NCI-H1048 (cell line): ENCODE results near the gene AARS2.

Experiments used
- DNase-seq: peaks from one replicate; lab custom pipeline; 2025; lab: John Stamatoyannopoulos, UW

Gene AARS2

DNA sequence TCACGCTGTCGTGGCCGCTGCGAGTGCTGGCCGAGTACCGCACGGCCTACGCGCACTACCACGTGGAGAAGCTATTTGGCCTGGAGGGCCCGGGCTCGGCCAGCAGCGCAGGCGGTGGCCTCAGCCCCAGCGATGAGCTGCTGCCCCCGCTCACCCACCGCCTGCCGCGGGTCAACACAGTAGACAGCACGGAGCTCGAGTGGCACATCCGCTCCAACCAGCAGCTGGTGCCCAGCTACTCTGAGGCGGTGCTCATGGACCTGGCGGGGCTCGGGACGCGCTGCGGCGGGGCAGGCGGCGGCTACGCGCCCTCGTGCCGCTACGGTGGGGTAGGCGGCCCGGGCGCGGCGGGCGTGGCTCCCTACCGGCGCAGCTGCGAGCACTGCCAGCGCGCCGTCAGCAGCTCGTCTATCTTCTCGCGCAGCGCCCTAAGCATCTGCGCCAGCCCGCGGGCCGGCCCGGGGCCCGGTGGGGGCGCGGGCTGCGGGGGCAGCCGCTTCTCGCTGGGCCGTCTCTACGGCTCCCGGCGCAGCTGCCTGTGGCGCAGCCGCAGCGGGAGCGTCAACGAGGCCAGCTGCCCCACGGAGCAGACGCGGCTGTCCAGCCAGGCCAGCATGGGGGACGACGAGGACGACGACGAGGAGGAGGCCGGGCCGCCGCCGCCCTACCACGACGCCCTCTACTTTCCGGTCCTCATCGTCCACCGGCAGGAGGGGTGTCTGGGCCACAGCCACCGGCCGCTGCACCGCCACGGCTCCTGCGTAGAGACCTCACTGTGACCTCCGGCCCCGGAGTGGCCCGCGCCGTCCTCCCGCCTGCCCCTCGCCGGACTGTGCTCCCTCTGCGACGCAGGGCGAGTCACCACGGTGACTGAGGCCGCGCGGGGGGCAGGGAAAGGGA lies 37.1 kb downstream of the AARS2 start:
- no peak for DNase-seq

DNA sequence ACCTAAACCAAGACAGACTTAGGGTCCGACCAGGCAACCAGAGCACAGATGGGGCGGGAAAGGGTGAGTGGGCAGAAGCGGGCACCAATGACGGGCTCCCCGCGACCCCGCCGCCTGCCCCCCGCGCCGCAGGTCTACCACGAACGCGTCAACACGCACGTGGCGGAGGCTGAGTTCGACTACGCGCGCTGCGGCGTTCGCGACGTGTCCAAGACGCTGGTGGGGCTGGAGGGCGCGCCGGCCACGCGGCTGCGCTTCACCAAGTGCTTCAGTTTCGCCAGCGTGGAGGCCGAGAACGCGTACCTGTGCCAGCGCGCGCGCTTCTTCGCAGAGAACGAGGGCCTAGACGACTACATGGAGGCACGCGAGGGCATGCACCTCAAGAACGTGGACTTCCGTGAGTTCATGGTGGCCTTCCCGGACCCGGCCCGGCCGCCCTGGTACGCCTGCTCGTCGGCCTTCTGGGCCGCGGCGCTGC lies 37.8 kb downstream of the AARS2 start:
- DNase-seq: no peak

DNA sequence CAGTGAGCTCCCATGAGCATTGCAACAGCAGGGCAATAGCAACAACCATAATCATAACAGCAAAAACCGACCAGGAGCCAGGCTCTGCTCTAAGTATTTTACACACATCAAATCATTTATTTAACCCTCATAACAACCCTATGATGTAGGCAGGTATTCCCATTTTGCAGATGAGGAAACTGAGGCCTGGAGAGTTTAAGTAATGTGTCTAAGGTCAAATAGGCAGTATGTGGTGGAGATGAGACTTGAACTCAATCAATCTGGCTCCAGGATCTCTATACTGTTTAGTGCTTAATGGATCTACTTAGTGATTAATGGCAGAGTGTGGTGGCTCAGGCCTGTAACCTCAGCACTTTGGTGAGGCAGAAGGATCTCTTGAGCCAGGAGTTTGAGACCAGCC lies 39.5 kb downstream of the AARS2 start:
- no peak for DNase-seq

DNA sequence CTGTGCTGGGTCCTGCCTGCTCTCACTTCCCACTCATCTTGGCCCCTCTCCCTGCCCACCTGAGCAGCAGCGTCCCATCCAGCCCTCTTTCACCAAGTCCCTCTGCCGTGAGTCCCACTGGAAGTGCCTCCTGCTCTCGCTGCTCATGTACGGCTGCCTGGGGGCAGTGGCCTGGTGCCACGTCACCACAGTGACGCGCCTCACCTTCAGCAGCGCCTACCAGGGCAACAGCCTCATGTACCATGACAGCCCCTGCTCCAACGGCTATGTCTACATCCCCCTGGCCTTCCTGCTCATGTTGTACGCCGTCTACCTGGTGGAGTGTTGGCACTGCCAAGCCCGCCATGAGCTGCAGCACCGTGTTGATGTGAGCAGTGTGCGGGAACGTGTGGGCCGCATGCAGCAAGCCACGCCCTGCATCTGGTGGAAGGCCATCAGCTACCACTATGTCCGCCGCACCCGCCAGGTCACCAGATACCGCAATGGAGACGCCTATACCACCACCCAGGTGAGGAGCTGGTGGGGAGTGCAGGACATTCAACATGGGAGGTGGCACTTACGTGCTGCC lies 40.1 kb downstream of the AARS2 start:
- DNase-seq: no peak

DNA sequence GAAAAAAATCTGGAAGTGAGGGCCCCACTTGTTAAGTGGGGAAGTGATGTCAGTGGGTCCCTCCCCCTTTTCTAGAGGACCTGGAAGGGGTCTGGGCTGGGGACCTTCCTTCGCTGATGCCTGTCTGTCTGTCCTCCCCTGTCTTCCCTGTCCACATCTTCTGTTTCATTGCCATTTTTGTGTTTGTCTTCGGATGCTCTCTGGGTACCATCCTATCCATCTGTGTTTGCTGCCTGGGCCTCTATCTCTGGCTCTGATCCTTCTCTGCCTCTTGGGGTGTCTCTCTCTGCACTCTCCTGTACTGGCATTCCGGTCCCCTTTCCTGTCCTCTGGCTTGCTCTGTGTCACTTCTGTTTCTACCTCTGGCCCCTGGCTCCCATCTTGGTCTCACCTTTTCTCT lies 40.6 kb downstream of the AARS2 start:
- no peak for DNase-seq

DNA sequence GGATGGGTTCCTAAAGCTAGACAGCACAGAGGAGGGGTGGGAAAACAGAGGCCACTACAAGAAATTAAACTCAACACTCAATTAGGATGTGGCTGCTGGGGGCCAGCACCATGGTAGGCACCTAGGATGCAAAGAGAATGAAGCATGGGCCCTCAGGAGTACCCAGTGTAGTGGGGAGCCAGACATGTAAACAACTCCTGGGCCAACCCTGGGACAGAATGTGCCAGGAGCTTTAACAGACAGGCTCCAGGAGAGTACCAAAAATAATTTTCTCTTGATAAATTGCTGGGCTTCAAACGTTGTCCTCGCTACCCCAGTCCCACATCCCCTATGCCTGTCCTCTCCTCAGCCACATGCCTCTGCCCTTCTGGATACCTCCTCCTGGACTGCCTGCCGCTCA lies 41.2 kb downstream of the AARS2 start:
- no peak for DNase-seq

DNA sequence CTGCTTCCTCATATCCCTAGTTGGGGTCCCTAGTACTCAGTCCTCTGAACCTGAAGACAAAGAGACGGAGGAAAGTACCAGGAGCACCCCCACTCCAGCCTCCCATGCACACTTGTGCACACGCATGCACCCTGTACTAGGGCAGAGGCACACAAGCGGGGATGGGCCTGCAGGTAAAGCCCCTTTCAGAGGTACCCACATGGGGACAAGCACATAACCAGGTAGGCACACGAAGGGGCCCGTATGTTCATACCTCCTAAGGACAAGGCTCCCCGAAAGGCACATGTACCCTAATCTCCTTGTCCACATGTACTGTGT lies 41.8 kb downstream of the AARS2 start:
- no peak for DNase-seq

DNA sequence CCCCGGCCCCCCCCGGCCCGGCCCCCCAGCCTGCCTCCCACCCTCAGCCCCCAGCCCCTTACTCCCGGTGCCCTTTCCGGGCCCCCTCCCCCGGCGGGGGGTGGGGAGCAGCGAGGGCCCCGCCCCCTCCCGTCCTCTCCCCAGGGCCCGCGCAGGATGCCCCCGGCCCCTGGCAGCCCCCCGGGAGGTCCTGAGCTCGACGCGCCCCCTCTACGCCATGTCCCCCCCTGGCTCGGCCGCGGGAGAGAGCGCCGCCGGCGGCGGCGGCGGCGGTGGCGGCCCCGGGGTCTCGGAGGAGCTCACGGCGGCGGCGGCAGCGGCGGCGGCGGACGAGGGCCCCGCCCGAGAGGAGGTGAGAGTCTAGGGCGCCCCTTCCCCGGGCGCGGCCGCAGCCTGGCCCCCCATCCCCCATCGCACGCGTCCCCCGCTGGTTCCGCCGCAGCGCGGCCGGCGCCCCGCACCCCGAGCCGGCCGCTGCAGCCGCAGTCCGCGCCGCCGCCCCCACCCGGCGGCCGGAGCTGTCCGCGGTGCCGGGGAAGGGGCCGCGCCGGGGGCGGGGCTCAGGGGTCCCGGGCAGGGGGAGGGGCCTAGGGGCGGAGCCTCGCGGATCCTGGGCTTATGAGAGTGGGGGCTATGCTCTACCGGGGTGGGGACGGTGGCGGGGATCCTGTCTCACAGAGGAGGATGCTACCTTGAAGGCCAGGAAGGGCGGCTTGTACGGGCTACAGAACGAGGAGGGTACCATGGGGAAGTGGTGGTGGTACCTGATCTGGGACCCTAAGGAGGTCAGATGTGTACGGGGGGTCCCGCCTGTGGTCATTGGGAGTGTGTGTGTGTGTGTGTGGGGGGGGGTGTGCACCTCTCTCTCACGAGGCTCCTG lies 42.4 kb downstream of the AARS2 start:
- DNase-seq: no peak

DNA sequence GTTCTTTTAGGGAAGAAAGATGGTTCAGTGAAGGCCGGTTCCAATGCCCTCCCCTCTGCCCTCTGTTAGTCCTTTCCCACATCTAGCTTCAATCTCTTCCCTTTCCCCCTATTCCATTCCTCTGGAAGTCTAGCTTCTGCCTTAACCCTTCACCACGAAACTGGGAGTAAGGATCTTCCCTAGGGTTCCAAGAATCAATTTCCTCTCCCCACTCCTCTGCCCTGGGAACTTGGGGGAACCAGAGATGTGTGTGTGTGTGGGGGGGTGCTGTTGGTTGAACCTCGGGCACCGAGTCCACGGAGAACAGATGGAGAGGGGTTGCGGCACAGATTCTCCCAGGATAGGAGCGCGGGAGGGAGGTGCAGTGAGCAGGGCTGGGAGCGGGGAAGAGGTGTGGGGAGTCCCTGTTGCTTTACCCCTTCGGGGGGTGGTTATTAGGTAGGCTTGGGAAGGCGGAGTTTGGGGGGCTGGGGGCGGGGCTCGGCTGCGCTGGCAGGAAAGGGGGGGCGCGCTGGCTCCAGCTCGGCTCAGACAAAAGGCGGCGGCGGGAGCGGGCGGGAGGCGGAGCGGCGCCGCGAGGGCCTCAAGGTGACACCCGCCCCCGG lies 43.1 kb downstream of the AARS2 start, which contains the start of gene TMEM151B:
Gene TMEM151B, plus strand, starts transcription at position 530 of the 605 bp plus-strand sequence. CDS start 293 bp downstream, outside the sequence.
- DNase-seq: no peak

DNA sequence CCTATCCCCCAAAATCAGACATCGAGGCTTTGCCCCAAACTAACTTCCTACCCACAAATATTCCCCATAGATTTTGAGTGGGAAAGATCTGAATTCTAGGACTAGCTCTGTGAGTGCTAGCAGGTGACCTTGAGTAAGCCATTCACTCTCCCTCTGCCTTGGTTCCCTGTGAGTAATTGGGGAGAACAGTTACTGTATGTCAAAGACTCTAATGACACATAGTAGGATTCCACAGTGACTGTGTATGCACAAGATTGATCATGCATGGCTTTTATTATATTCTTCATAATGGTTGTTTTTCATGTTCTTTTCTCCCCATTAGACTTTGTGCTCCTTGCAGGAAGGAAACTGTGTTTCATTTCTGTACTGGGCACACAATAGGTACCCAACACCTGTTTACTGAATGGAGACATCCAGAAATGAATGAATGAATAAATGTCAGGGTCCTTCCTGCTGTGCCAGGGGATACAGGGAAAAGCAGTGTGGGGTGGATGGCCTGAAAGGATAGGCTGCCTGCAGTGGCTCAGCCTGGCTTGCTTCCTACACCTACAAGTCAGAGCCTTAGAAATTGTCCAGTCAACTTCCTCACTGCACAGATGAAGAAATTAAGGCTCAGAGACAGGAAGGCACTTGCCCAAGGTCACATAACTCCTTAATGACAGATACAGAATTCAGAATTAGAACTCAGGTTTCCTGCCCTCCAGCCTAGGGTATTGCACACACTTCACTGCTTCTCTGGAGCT lies 43.8 kb downstream of the AARS2 start:
- no peak for DNase-seq

DNA sequence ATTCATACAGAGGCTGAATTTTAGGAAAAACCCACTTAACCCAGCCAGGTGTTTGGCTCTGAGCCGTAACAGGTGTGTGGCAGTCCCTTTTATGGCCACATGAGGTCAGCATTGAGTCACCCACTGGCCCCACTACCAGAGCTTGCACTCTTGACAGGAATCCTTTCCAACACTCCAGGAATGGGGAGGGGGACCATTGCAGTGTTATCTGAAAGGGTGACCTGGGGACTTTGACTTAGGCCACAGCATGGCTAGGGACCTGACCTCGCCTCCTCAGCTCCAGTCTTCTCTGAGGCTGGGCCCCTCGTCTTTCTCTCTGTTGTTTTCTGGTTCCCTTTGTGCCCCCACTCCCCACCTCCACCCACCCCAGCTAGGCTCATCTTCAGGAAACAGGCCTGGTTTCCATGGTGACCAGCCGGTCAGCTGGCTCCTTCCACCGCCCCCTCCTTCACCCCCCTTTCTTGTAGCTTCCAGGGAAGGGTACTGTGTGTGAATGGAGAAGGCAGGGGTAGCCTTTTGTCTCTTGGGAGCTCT lies 45.0 kb downstream of the AARS2 start:
- no peak for DNase-seq

DNA sequence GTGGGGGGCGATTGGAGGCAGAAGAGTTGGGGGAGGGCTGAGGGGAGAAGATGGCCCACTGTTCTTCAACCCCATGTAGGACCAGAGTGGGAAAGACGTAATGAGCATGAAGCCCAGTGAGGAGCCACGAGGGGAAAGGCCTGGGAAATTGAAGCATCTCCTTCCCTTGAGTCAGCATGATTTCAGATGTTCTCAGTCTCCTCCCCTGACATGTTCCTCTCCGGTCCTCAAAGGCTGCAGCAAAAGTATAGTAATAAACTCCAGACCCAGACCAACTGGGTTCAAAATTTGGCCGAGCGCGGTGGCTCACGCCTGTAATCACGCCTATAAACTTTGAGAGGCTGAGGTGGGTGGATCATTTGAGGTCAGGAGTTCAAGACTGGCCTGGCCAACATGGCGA lies 45.9 kb downstream of the AARS2 start:
- no peak for DNase-seq

DNA sequence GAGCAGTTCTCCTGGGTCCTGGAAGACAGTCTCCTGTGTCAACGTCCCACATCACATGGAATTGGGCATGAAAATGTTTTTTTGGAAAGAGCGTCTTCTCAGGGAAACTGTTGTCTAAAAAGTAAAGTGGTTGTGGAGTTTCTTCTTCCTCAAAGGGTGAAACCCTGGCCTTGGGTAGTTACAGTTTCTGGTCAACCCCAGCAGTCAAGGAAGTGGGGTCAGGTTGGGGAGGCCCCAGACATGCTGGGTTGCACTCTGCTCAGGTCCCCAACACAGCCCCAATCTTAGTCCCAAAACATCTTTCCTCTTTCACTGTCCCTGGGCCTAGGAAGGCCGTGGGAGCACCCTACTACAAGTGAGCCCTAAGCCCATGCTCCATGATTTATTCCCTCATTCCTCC lies 46.8 kb downstream of the AARS2 start:
- no peak for DNase-seq

DNA sequence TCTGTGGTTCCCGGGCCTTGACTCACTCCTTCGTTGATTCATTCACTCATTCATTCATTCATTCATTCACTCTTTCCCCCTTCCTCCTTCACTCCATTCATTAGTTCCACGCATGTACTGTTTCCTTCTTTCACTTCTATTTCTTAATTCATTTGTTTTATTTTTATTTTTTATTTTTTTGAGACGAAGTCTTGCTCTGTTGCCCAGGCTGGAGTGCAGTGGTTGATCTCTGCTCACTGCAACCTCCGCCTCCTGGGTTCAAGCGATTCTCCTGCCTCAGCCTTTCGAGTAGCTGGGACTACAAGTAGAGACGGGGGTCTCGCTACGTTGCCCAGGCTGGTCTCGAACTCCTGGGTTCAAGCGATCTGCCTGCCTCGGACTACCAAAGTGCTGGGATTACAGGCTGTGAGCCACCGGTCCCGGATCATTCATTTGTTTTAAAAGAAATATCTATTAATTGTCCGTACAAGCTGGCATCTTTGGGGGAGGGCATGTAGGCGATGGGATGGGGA lies 47.4 kb downstream of the AARS2 start:
- no peak for DNase-seq

DNA sequence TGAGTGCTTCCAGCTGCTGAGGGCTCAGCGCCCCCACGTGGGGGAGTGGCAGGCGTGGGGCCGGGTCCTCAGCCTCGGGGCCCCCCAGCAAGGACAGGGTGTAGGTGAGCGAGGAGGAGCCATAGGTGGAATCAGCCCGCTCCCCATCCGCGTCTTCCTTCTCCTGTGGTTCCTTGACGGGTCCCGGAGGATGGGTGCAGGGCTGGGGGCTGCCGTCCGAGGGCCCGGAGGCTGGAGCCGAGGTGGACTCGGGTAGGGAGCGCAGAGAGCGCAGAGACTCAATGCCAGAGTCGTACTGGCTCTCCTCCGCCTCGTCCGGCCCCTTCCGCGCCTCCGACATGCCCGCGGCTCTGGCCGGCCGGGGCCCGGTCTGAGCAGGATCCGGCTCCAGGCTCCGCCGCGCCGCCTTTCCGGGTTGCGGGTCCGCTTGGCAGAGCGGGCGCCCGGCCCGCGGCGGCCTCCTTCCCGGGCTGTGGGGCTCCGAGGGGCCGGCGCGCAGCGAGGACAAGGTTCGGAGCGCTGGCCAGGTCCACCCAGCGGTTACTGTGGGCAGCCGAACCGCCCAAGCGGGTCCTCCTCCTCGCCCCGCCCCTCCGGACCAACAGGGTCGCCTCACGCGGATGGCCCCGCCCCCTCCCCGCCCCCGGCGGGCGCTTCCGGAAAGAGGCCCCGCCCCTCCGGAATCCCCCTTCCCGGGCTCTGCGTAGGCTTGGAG lies 48.0 kb downstream of the AARS2 start, which contains the start of gene NFKBIE:
Gene NFKBIE, minus strand, starts transcription at position 545 of the 715 bp plus-strand sequence. Its CDS starts 205 bp downstream, at position 340.
- peak; percentile 61 for DNase-seq

DNA sequence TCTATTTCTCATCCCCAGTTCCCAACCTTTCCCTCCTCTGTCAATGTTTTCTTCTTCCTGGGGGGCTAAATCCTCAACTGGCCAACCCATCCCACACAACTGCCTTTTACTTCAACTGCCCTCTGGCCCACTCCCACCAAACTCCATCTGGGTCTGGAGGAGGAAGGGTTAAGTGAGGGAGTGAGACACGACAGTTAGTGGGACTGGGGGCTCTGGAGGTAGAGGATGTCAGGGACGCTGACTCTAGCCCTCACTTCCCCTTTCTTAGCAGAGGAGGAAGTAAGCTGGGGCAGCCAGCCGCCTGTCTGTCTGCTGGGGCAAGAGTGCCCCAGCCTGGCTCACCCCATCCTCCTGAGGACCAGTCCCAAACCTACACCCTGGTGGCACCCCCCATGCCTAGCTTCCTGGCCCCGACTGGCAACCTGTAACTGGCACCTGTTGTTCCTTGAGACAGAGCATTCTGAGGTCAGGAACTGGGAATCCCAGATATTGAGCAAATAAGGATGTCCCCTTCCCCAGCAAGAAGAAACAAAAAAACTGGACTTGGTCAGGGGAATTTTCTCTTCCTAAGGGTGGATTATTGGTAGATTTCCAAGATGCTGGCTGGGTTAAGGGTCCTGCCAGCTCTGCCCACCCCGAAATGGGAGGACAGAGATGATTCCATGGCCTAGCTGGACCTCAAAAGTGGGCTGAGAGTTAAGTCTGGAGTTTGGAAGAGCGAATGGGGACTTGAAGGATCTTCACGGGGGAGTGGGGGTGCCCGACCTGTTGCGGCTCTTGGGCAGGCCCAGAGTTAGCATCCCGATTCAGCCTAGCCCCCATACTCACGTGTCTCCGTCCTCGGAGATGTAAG lies 48.8 kb downstream of the AARS2 start:
- DNase-seq: no peak

DNA sequence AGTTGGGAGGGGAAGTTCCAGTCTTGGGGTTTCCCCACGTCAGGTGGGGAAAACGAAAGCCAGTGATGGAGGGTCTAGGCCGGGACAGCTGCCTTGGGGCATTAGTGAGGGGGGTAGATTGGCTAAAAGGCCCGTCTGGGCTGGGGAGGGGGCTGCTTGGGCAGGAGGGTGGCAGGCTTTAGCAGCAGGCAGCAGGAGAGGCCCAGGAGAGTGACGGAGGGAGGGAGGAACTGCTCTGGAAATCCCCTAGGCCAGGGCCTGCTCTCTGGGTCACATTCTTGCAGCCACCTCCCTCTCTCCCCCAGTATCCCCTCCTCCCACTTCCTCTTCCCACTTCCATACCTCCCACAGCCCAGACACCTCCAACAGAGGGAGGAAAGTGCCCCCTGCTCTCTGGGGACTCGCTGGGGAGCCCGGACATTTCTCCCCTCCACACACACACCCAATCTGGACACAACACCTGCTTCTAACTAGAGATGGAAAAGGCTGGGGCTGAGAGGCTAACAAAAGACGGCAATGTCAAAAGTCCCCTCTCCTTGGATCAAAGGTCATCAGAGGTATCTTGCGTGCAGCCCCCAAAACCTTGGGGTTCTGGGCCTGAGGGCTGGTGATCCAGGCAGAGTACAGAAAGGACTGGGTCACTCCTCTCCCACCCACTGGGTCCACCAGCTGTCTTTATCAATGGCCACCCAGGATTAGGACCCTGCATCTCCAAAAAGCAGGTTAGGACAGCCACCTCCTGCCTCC lies 49.6 kb downstream of the AARS2 start:
- no peak for DNase-seq
